GM23338 (cell line): ENCODE results near the gene FBRSL1.

Experiments
- CREB1 ChIP-seq: fragments of 250-450 bp; sonication (Bioruptor Pico); IDR thresholded peaks from 2 replicates; pipeline ENCODE4 v1.5.0; 2020; ENCODE audit warnings: low read depth, mild to moderate bottlenecking, moderate library complexity
- CTCF ChIP-seq, 2 experiments: fragments of 200-600 bp in 1 of 2; sonication (generic) in 1 of 2; conservative IDR thresholded peaks; 2 replicates each; pipeline versions ENCODE4 v1.5.1 to v1.6.1; 2016 to 2017; ENCODE audit warnings: antibody characterized with exemption in 2 of 2, low read depth in 2 of 2, mild to moderate bottlenecking in 2 of 2, moderate library complexity in 1 of 2
- ETS1 ChIP-seq: IDR thresholded peaks from 2 replicates; pipeline ENCODE4 v1.6.1; 2016; ENCODE audit warnings: antibody characterized with exemption
- EZH2 ChIP-seq: fragments of 200-600 bp; sonication (generic); IDR thresholded peaks from one replicate; pipeline ENCODE4 v1.8.0; 2017; ENCODE audit warnings: antibody characterized with exemption, mild to moderate bottlenecking, low read depth; ENCODE audit not compliant: unreplicated experiment
- EZH2phosphoT487 ChIP-seq: fragments of 200-600 bp; sonication (generic); IDR thresholded peaks from one replicate; pipeline ENCODE4 v1.8.1; 2018; ENCODE audit warnings: antibody characterized with exemption; ENCODE audit not compliant: unreplicated experiment
- JUNB ChIP-seq: IDR thresholded peaks from one replicate; pipeline ENCODE4 v1.6.1; 2016; ENCODE audit warnings: antibody characterized with exemption; ENCODE audit not compliant: unreplicated experiment
- POLR2AphosphoS5 ChIP-seq: IDR thresholded peaks from 2 replicates; pipeline ENCODE4 v1.6.1; 2016; ENCODE audit warnings: antibody characterized with exemption, low read depth
- STAT1 ChIP-seq: IDR thresholded peaks from one replicate; pipeline ENCODE4 v1.6.1; 2016; ENCODE audit warnings: antibody characterized with exemption; ENCODE audit not compliant: unreplicated experiment
- TF ChIP-seq, protein P1 (sequence below): IDR thresholded peaks from one replicate; pipeline ENCODE4 v1.6.1; 2018; ENCODE audit warnings: antibody characterized with exemption; ENCODE audit not compliant: unreplicated experiment

GRCh38 chr12:132498931-132499330, 9.0 kb downstream of the FBRSL1 start:
- TF ChIP-seq EZH2 (no peak), CTCF (conservative IDR thresholded peaks at IDR 0.05; ENCODE audit: low read depth in 2 of 2) (no peak), STAT1 (no peak), POLR2AphosphoS5 (no peak), EZH2phosphoT487 (no peak), CREB1 (no peak), JUNB (no peak), ETS1 (no peak)
- TF ChIP-seq, protein P1, sequence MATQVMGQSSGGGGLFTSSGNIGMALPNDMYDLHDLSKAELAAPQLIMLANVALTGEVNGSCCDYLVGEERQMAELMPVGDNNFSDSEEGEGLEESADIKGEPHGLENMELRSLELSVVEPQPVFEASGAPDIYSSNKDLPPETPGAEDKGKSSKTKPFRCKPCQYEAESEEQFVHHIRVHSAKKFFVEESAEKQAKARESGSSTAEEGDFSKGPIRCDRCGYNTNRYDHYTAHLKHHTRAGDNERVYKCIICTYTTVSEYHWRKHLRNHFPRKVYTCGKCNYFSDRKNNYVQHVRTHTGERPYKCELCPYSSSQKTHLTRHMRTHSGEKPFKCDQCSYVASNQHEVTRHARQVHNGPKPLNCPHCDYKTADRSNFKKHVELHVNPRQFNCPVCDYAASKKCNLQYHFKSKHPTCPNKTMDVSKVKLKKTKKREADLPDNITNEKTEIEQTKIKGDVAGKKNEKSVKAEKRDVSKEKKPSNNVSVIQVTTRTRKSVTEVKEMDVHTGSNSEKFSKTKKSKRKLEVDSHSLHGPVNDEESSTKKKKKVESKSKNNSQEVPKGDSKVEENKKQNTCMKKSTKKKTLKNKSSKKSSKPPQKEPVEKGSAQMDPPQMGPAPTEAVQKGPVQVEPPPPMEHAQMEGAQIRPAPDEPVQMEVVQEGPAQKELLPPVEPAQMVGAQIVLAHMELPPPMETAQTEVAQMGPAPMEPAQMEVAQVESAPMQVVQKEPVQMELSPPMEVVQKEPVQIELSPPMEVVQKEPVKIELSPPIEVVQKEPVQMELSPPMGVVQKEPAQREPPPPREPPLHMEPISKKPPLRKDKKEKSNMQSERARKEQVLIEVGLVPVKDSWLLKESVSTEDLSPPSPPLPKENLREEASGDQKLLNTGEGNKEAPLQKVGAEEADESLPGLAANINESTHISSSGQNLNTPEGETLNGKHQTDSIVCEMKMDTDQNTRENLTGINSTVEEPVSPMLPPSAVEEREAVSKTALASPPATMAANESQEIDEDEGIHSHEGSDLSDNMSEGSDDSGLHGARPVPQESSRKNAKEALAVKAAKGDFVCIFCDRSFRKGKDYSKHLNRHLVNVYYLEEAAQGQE = no peak
